ENCODE data around the gene CALD1. TPM values are rescaled to one million over a fixed set of nuclear protein-coding genes. Genes with fewer than 3 reads are reported as not detected.

Gene CALD1
- total RNA-seq, 1 experiment from 2014 or later, result 0.10 TPM

DNA sequence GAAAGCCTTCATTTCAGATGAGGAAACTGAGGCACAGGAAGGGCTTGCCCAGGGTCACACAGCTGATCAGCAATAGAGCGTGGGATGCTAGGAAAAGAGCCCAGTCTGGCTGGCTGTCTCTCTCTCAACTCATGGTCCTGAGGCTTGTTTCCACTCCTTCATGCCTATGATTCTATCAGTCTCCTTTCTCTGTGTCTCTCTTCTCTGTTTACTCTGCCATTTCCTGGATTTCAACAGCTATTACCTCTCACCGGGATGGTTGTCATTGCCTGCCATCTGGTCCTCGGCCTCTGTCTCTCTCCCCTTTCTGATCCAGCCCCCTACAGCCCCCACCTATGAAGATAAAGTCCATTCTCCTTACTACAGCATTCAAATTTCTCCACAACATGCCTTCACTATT is 113.5 kb downstream of the CALD1 start:
- DNase-seq (ENCODE audit: low spot score), result no peak

DNA sequence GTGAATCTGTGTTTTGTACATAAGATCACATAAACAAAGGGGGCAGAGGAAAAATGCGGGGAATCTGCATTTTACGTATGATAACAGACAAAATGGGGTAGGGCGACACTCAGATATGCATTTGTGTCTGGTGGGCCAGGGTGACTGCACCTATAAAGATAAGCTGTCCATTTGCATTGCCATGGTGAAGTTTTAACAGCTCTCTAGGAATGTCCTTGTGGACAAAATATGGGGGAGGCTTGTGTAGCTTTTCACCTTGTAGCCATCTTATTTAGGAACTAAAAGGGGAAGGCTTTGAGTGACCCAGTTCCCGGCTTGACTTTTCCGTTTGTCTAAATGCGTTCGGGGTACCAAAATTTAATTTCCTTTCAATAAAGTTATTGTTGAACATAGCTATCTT is 114.5 kb downstream of the CALD1 start:
- DNase-seq (ENCODE audit: low spot score), result no peak

- DNase-seq (ENCODE audit: low spot score), result no peak
Observed at GRCh38 chr7:134894928-134895327, 115.5 kb downstream of the CALD1 start.

- no peak for DNase-seq (ENCODE audit: low spot score)
Observed at GRCh38 chr7:134896073-134896472, 116.6 kb downstream of the CALD1 start.

- no peak for DNase-seq (ENCODE audit: low spot score)
Observed at GRCh38 chr7:134897936-134898335, 118.5 kb downstream of the CALD1 start.

- no peak for DNase-seq (ENCODE audit: low spot score)
Observed at GRCh38 chr7:134899729-134900128, 120.3 kb downstream of the CALD1 start.

GRCh38 chr7:134900166-134900982 is 120.9 kb downstream of the CALD1 start:
- no peak for DNase-seq (ENCODE audit: low spot score)

GRCh38 chr7:134901389-134902020 is 122.1 kb downstream of the CALD1 start:
- DNase-seq (ENCODE audit: low spot score), result no peak

DNA sequence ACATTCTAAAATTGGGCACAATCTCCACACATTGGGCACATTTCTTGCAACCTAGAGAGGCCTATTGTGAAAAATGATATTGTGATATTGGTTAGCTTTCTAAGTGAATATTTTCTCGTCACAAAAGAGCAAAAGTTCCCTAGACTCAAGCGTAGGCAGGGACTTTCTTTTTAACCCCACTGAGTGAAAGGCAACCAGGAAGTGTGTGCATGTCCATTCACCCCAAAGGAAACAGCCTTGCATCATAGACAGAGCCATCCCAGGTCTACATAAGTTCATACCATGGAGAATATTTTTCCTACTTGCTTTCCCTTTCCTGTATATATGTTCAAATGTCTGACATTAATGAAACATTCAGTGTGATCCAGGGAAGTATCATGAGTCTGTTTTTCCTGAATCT is 122.6 kb downstream of the CALD1 start:
- DNase-seq (ENCODE audit: low spot score), result no peak

GRCh38 chr7:134903073-134903790 is 123.8 kb downstream of the CALD1 start:
- no peak for DNase-seq (ENCODE audit: low spot score)

DNA sequence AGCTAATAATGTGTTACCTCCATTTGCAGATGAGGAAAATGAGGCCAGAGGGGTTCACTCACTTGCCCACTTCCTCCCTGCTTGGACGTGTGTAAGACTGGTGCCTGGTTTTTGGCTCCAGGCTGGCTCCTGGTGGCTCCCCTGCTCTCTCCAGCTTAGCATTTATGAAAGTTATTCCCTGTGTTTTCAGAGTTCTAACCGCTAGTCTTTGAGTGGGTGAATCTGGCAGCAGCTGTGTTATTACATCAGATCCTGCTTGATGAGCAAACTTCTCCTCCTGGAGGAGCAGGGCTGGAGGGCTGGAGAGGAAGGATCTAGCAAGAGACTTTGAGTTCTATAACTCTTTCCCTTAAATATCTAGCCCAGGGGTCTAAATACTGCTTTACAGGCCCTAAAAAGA is 125.9 kb downstream of the CALD1 start:
- no peak for DNase-seq (ENCODE audit: low spot score)

GRCh38 chr7:134907000-134907399 is 127.6 kb downstream of the CALD1 start:
- DNase-seq (ENCODE audit: low spot score), result no peak

DNA sequence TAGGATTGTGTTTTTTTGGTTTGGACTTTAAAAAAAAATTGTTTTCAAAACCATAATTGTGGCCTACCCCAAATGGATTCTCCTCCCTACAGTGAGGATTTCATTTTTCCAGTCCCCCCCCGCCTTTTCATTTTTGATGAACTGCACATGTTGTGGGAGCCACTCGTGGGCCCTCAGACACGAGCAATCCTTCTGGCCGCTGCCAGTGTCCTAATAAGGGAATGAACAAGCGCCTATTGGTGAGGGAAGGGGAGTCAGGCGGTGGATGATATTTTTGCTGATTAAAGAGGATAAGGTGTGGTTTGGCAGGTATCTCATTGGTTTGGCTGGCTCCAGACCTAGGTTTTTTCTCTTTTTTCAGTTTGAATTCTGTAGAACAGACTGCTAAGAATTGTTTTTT is 128.2 kb downstream of the CALD1 start:
- no peak for DNase-seq (ENCODE audit: low spot score)

- DNase-seq (ENCODE audit: low spot score), result no peak
Observed at GRCh38 chr7:134908289-134908688, 128.9 kb downstream of the CALD1 start.

- no peak for DNase-seq (ENCODE audit: low spot score)
Observed at GRCh38 chr7:134910214-134910890, 130.9 kb downstream of the CALD1 start.

GRCh38 chr7:134910968-134911367 is 131.5 kb downstream of the CALD1 start:
- no peak for DNase-seq (ENCODE audit: low spot score)

DNA sequence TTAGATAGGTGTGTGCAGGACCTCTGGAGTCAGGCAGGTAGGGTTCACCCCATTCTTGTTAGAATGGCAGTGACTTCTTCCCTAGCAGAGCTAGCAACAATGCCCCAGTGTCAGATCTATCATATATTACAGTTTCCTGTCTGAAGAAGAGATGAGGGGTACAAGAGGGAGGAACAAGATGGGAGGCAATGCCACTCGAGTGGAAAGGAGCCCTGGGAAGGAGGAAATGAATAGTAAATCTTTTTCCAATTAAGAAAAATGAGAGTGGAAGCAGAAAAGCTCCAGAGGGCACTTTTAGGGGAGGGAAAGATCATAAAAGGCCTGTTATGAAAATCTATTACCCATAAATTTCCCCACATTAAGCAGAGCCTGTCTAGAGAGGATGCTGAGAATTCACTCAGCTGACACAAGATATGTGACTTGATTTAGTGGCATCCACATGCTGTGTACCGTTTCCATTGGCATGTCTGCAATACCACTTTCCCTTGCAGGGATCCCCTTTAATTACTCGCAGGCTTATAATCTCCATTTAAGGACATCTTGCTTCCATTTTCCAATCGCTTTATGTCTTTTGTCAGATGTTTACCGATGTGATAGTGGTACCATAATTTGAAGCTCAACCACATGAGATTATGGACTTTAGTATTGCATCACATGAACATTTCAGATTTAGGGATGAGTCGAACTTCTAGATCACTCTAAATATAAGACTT is 136.9 kb downstream of the CALD1 start:
- DNase-seq (ENCODE audit: low spot score), result no peak

GRCh38 chr7:134919240-134919641 is 139.8 kb downstream of the CALD1 start:
- DNase-seq (ENCODE audit: low spot score), result no peak

DNA sequence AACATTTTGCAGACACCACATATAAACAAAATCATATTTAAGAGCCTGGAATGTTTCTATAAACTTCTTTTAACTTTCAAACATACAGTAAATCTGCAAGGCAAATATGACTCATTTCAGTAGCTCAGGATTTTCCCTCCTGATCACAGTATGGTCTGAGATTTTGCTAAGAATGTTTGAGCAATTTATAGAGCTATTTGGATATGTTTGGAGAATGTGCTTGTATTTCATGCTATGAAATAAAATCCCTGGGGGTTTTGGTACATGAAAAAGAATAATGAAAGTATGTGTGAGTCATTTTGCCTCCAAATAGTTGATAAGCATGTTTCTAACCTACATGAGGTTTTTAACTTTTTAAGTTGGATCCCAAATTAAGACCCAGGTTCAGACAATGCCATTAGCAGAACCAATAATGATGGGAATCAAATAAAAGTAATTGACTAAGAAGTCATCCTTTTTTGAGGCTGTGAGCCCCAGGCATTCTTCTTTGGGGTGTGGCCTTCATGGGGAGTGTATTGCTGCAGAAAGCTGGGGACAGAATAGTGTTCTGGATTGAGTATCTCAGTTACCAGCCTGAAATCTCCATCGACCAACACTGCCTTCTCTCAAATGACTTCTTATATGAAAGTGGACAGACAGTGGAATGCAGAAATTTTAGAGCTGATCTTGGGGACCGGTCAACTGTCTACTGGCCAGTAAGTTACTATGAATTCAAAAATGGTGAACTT is 140.8 kb downstream of the CALD1 start:
- no peak for DNase-seq (ENCODE audit: low spot score)

Data from HT-29 (cell line).